ENCODE data around the gene TGFBR3L.
"Not testable (repeated sequence)": the region's sequence is repeated elsewhere in the genome, so short reads cannot be mapped to it uniquely, and the experiment has no call there.

The TGFBR3L gene

GRCh38 chr19:7917267-7918061 is 2.8 kb downstream of the TGFBR3L start:
- DNase-seq (ENCODE audit: low read depth in 2 of 2), result no peak

- DNase-seq (ENCODE audit: low read depth in 2 of 2), result not testable (repeated sequence)
Observed at GRCh38 chr19:7918062-7918614, 3.5 kb downstream of the TGFBR3L start.

- DNase-seq (ENCODE audit: low read depth in 2 of 2), result no peak
Observed at GRCh38 chr19:7918615-7919421, 4.2 kb downstream of the TGFBR3L start.

- DNase-seq (ENCODE audit: low read depth in 2 of 2), result peak; percentile 90 to 91
Observed at GRCh38 chr19:7919610-7920518, 5.2 kb downstream of the TGFBR3L start, which contains the start of gene SNAPC2. TSS of gene SNAPC2 (plus strand) at chr19:7920338. CDS start at chr19:7920367, 29 bp downstream.

GRCh38 chr19:7920519-7921301 is 6.1 kb downstream of the TGFBR3L start:
- DNase-seq (ENCODE audit: low read depth in 2 of 2), result peak; percentile 90 to 93

- no peak for DNase-seq (ENCODE audit: low read depth in 2 of 2)
Observed at GRCh38 chr19:7921302-7921966, 6.8 kb downstream of the TGFBR3L start.

- no peak for DNase-seq (ENCODE audit: low read depth in 2 of 2)
Observed at GRCh38 chr19:7921967-7922835, 7.6 kb downstream of the TGFBR3L start.

GRCh38 chr19:7922836-7923195 is 8.2 kb downstream of the TGFBR3L start:
- no peak for DNase-seq (ENCODE audit: low read depth in 2 of 2)

- DNase-seq (ENCODE audit: low read depth in 2 of 2), result no peak
Observed at GRCh38 chr19:7923295-7924191, 8.9 kb downstream of the TGFBR3L start.

- no peak for DNase-seq (ENCODE audit: low read depth in 2 of 2)
Observed at GRCh38 chr19:7924241-7924640, 9.6 kb downstream of the TGFBR3L start.

- DNase-seq (ENCODE audit: low read depth in 2 of 2), result no peak
Observed at GRCh38 chr19:7924651-7925170, 10.1 kb downstream of the TGFBR3L start.

GRCh38 chr19:7925171-7925851 is 10.7 kb downstream of the TGFBR3L start:
- peak in 1 of 2 experiments; percentile 47 for DNase-seq (ENCODE audit: low read depth in 2 of 2)

GRCh38 chr19:7926021-7926726 is 11.5 kb downstream of the TGFBR3L start, which contains the start of gene CTXN1:
TSS of gene CTXN1 (minus strand) at chr19:7926135. CDS start at chr19:7925538, 597 bp downstream.
- no peak for DNase-seq (ENCODE audit: low read depth in 2 of 2)

- DNase-seq (ENCODE audit: low read depth in 2 of 2), result no peak
Observed at GRCh38 chr19:7926727-7927604, 12.3 kb downstream of the TGFBR3L start.

- DNase-seq (ENCODE audit: low read depth in 2 of 2), result no peak
Observed at GRCh38 chr19:7927605-7928333, 13.1 kb downstream of the TGFBR3L start.
